Calu3 (cell line): Measurements from ENCODE around the gene RECK. TPM values are rescaled to one million over a fixed set of nuclear protein-coding genes. Genes with fewer than 3 reads are reported as not detected.
A peak's percentile ranks its signal among the peaks of the same experiment; 100 is the strongest.

Experiments
- BruUV-seq: library from RNA; stranded (reverse); fragments of 400-500 nt; replicated peaks from 2 replicates; lab custom pipeline; 2021; lab: Mats Ljungman, UMichigan
- CTCF ChIA-PET: fragments of 300-600 bp; sonication (Branson Sonifier 250); formaldehyde crosslinking; loops from one replicate; lab custom pipeline; 2022; ENCODE audit warnings: antibody characterized with exemption; lab: Charles Lee
- DNase-seq: peaks from one replicate; pipeline ENCODE4 v3.0.0; 2022
- H3K27ac Mint-ChIP-seq: one replicate; pipeline ENCODE4 v1.8.0; 2022; ENCODE audit warnings: mixed read lengths; ENCODE audit not compliant: unreplicated experiment
- H3K27me3 Mint-ChIP-seq: one replicate; pipeline ENCODE4 v1.8.0; 2022; ENCODE audit warnings: mixed read lengths; ENCODE audit not compliant: unreplicated experiment
- H3K36me3 Mint-ChIP-seq: one replicate; pipeline ENCODE4 v1.8.0; 2022; ENCODE audit warnings: mild to moderate bottlenecking, moderate library complexity, mixed read lengths; ENCODE audit not compliant: insufficient read depth, unreplicated experiment
- H3K4me1 Mint-ChIP-seq: one replicate; pipeline ENCODE4 v1.8.0; 2022; ENCODE audit warnings: mild to moderate bottlenecking, low read depth, mixed read lengths; ENCODE audit not compliant: unreplicated experiment
- H3K4me3 Mint-ChIP-seq: one replicate; pipeline ENCODE4 v1.8.0; 2022; ENCODE audit warnings: mild to moderate bottlenecking, low read depth, moderate library complexity, mixed read lengths; ENCODE audit not compliant: unreplicated experiment
- H3K9me3 Mint-ChIP-seq: one replicate; pipeline ENCODE4 v1.8.0; 2022; ENCODE audit warnings: low read depth, mixed read lengths; ENCODE audit not compliant: unreplicated experiment
- intact Hi-C: fragments of 100-400 bp; cut with micrococcal nuclease; formaldehyde crosslinking; loops from one replicate; pipeline ENCODE4 v1.10.0; 2022; ENCODE audit not compliant: unreplicated experiment
- total RNA-seq: library from RNA; stranded (reverse); gene quantifications from 2 replicates; pipeline ENCODE4 v1.2.3, GENCODE V29; 2022
- TF ChIP-seq, protein P1 (sequence below): fragments of 200-600 bp; IDR thresholded peaks from one replicate; pipeline ENCODE4 v1.8.0; 2022; ENCODE audit warnings: antibody characterized with exemption; ENCODE audit not compliant: unreplicated experiment

The RECK gene
- total RNA-seq, 1 experiment from 2014 or later: 1.1 TPM

- CTCF ChIA-PET: no interaction called here
- intact Hi-C loops: no loop called here
- DNase-seq: no peak
- Mint-ChIP-seq H3K4me3 (no peak overlapping the region), H3K36me3 (no peaks in the 10 kb centered on the region), H3K4me1 (peaks cover 9% of the 10 kb centered on the region), H3K27me3 (no peaks in the 10 kb centered on the region), H3K9me3 (no peaks in the 10 kb centered on the region), H3K27ac (peak overlapping the region; percentile 14)
- TF ChIP-seq, protein P1, sequence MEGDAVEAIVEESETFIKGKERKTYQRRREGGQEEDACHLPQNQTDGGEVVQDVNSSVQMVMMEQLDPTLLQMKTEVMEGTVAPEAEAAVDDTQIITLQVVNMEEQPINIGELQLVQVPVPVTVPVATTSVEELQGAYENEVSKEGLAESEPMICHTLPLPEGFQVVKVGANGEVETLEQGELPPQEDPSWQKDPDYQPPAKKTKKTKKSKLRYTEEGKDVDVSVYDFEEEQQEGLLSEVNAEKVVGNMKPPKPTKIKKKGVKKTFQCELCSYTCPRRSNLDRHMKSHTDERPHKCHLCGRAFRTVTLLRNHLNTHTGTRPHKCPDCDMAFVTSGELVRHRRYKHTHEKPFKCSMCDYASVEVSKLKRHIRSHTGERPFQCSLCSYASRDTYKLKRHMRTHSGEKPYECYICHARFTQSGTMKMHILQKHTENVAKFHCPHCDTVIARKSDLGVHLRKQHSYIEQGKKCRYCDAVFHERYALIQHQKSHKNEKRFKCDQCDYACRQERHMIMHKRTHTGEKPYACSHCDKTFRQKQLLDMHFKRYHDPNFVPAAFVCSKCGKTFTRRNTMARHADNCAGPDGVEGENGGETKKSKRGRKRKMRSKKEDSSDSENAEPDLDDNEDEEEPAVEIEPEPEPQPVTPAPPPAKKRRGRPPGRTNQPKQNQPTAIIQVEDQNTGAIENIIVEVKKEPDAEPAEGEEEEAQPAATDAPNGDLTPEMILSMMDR: no peak
- no TSS peak for BruUV-seq
These were observed 54.6 kb downstream of the RECK start for GRCh38 chr9:36091026-36091953.

- Mint-ChIP-seq H3K9me3 (no peaks in the 10 kb centered on the region), H3K27ac (peak overlapping the region; percentile 14), H3K27me3 (no peaks in the 10 kb centered on the region), H3K36me3 (no peaks in the 10 kb centered on the region), H3K4me1 (peaks cover 9% of the 10 kb centered on the region), H3K4me3 (no peak overlapping the region)
- CTCF ChIA-PET: no interaction called here
- intact Hi-C loops: no loop called here
- no TSS peak for BruUV-seq
- TF ChIP-seq, protein P1: no peak
- no peak for DNase-seq
These were observed 55.3 kb downstream of the RECK start for GRCh38 chr9:36092014-36092413.

DNA sequence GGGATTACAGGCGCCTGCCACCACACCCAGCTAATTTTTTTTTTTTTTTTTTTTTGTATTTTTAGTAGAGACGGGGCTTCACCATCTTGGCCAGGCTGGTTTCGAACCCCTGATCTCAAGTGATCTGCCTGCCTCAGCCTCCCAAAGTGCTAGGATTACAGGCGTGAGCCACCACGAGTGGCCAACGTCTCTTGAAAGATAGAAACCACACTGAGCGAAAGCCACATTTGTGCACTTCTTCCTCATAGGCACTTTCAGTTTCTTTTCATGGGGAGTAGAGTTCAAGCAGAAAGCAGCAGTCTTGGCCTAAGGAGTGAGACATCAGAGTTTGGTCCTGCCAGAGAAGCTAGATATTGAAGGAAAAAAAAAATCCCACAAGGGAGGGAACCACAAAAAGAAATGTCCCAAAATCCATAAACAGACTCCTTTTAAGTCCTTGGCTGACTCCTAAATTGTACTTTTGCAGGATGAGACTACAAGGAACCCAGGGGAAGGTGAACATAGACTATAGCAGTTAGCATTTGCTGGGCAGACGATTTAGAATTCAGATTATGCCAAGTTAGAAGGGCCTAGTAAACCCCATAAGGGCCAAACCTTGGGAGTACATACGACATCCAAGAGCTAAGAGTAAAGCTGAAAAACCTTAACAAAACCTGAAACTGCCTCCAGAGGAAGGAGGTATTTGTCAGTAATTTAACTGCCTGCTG, 55.9 kb downstream of the RECK start:
- H3K4me1 Mint-ChIP-seq: peaks cover 9% of the 10 kb centered on the region
- CTCF ChIA-PET: no interaction called here
- intact Hi-C loops: no loop called here

DNA sequence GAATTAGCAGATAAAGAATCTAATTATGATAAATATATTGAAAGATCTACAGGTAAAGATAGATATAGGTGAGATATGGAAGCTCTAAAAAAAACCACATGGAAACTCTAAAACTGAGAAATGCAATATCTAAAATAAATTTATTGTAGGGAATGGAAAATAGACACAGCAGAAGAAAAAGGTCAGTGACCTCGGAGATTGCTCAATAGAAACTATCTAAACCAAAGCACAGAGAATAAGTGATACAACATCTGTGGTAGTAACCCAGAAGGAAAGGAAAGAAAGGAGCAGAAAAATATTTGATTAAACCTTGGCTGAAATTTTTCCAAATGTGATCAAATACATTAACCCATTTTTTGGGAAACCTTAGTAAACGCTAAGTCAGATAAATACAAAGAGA, 56.7 kb downstream of the RECK start:
- Mint-ChIP-seq H3K4me1 (peaks cover 9% of the 10 kb centered on the region), H3K36me3 (no peaks in the 10 kb centered on the region), H3K9me3 (no peaks in the 10 kb centered on the region), H3K27me3 (no peaks in the 10 kb centered on the region), H3K27ac (no peak overlapping the region), H3K4me3 (no peak overlapping the region)
- CTCF ChIA-PET: no interaction called here
- BruUV-seq: no TSS peak
- no peak for DNase-seq
- TF ChIP-seq, protein P1: no peak
- intact Hi-C loops: no loop called here

More for the DNA sequence above, 55.9 kb downstream of the RECK start:
- BruUV-seq: no TSS peak
- Mint-ChIP-seq H3K27me3 (no peaks in the 10 kb centered on the region), H3K4me3 (no peak overlapping the region), H3K9me3 (no peaks in the 10 kb centered on the region), H3K36me3 (no peaks in the 10 kb centered on the region), H3K27ac (no peak overlapping the region)
- TF ChIP-seq, protein P1: no peak
- DNase-seq: no peak
